ENCODE data around the gene KCNH5.

DNA sequence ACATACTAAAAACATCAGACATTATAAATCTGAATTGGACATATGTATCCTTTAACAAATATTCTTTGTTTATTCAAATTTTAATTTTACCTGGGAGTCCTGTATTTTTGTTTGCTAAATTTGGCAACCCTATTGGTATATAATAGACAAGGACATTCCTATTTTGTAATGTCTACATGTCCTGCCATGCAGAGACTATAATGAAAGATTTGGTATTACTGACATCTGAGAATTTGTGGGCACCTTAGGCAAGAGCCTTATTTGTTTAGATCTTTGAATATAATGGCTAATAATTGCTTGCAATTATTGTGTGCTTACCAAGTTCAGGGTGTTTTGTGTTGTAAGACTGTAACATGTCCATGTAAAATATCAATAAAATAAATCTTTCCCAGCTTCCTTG is 334.4 kb downstream of the KCNH5 start:
- TF ChIP-seq, protein P1, sequence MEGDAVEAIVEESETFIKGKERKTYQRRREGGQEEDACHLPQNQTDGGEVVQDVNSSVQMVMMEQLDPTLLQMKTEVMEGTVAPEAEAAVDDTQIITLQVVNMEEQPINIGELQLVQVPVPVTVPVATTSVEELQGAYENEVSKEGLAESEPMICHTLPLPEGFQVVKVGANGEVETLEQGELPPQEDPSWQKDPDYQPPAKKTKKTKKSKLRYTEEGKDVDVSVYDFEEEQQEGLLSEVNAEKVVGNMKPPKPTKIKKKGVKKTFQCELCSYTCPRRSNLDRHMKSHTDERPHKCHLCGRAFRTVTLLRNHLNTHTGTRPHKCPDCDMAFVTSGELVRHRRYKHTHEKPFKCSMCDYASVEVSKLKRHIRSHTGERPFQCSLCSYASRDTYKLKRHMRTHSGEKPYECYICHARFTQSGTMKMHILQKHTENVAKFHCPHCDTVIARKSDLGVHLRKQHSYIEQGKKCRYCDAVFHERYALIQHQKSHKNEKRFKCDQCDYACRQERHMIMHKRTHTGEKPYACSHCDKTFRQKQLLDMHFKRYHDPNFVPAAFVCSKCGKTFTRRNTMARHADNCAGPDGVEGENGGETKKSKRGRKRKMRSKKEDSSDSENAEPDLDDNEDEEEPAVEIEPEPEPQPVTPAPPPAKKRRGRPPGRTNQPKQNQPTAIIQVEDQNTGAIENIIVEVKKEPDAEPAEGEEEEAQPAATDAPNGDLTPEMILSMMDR (IDR thresholded peaks at IDR 0.05; ENCODE audit: low read depth, low read length, missing input control) = no peak
- TF ChIP-seq, protein P2, sequence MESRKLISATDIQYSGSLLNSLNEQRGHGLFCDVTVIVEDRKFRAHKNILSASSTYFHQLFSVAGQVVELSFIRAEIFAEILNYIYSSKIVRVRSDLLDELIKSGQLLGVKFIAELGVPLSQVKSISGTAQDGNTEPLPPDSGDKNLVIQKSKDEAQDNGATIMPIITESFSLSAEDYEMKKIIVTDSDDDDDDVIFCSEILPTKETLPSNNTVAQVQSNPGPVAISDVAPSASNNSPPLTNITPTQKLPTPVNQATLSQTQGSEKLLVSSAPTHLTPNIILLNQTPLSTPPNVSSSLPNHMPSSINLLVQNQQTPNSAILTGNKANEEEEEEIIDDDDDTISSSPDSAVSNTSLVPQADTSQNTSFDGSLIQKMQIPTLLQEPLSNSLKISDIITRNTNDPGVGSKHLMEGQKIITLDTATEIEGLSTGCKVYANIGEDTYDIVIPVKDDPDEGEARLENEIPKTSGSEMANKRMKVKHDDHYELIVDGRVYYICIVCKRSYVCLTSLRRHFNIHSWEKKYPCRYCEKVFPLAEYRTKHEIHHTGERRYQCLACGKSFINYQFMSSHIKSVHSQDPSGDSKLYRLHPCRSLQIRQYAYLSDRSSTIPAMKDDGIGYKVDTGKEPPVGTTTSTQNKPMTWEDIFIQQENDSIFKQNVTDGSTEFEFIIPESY (IDR thresholded peaks at IDR 0.05) = no peak
- TF ChIP-seq, protein P3, sequence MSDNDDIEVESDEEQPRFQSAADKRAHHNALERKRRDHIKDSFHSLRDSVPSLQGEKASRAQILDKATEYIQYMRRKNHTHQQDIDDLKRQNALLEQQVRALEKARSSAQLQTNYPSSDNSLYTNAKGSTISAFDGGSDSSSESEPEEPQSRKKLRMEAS (IDR thresholded peaks at IDR 0.05) = no peak
- TF ChIP-seq, protein P4, sequence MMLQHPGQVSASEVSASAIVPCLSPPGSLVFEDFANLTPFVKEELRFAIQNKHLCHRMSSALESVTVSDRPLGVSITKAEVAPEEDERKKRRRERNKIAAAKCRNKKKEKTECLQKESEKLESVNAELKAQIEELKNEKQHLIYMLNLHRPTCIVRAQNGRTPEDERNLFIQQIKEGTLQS (IDR thresholded peaks at IDR 0.05) = no peak
- no peak for TF ChIP-seq TAF1 (conservative IDR thresholded peaks at IDR 0.05)
- TF ChIP-seq YY1 (IDR thresholded peaks at IDR 0.05) = no peak
- no peak for TF ChIP-seq FOXA1 (IDR thresholded peaks at IDR 0.05)
- no peak for TF ChIP-seq EGR1 (IDR thresholded peaks at IDR 0.05; ENCODE audit: low read depth in 2 of 2)
- TF ChIP-seq, protein P5, sequence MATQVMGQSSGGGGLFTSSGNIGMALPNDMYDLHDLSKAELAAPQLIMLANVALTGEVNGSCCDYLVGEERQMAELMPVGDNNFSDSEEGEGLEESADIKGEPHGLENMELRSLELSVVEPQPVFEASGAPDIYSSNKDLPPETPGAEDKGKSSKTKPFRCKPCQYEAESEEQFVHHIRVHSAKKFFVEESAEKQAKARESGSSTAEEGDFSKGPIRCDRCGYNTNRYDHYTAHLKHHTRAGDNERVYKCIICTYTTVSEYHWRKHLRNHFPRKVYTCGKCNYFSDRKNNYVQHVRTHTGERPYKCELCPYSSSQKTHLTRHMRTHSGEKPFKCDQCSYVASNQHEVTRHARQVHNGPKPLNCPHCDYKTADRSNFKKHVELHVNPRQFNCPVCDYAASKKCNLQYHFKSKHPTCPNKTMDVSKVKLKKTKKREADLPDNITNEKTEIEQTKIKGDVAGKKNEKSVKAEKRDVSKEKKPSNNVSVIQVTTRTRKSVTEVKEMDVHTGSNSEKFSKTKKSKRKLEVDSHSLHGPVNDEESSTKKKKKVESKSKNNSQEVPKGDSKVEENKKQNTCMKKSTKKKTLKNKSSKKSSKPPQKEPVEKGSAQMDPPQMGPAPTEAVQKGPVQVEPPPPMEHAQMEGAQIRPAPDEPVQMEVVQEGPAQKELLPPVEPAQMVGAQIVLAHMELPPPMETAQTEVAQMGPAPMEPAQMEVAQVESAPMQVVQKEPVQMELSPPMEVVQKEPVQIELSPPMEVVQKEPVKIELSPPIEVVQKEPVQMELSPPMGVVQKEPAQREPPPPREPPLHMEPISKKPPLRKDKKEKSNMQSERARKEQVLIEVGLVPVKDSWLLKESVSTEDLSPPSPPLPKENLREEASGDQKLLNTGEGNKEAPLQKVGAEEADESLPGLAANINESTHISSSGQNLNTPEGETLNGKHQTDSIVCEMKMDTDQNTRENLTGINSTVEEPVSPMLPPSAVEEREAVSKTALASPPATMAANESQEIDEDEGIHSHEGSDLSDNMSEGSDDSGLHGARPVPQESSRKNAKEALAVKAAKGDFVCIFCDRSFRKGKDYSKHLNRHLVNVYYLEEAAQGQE (IDR thresholded peaks at IDR 0.05) = no peak
- TF ChIP-seq JUND (IDR thresholded peaks at IDR 0.05) = no peak
- TF ChIP-seq RAD21 (IDR thresholded peaks at IDR 0.05) = no peak
- TF ChIP-seq NR2F2 (IDR thresholded peaks at IDR 0.05) = no peak

Measured in liver (tissue), 3 donors.